Measurements from ENCODE around the gene SLIT1. TPM values are rescaled to one million over a fixed set of nuclear protein-coding genes. Genes with fewer than 3 reads are reported as not detected.

SLIT1 gene
- total and polyA plus RNA-seq, 2 of the 8 experiments (the other 6 are each of a cell fraction or from before 2014, with no cell fraction given), result 0.70 to 0.88 TPM

- TF ChIP-seq, protein P1, sequence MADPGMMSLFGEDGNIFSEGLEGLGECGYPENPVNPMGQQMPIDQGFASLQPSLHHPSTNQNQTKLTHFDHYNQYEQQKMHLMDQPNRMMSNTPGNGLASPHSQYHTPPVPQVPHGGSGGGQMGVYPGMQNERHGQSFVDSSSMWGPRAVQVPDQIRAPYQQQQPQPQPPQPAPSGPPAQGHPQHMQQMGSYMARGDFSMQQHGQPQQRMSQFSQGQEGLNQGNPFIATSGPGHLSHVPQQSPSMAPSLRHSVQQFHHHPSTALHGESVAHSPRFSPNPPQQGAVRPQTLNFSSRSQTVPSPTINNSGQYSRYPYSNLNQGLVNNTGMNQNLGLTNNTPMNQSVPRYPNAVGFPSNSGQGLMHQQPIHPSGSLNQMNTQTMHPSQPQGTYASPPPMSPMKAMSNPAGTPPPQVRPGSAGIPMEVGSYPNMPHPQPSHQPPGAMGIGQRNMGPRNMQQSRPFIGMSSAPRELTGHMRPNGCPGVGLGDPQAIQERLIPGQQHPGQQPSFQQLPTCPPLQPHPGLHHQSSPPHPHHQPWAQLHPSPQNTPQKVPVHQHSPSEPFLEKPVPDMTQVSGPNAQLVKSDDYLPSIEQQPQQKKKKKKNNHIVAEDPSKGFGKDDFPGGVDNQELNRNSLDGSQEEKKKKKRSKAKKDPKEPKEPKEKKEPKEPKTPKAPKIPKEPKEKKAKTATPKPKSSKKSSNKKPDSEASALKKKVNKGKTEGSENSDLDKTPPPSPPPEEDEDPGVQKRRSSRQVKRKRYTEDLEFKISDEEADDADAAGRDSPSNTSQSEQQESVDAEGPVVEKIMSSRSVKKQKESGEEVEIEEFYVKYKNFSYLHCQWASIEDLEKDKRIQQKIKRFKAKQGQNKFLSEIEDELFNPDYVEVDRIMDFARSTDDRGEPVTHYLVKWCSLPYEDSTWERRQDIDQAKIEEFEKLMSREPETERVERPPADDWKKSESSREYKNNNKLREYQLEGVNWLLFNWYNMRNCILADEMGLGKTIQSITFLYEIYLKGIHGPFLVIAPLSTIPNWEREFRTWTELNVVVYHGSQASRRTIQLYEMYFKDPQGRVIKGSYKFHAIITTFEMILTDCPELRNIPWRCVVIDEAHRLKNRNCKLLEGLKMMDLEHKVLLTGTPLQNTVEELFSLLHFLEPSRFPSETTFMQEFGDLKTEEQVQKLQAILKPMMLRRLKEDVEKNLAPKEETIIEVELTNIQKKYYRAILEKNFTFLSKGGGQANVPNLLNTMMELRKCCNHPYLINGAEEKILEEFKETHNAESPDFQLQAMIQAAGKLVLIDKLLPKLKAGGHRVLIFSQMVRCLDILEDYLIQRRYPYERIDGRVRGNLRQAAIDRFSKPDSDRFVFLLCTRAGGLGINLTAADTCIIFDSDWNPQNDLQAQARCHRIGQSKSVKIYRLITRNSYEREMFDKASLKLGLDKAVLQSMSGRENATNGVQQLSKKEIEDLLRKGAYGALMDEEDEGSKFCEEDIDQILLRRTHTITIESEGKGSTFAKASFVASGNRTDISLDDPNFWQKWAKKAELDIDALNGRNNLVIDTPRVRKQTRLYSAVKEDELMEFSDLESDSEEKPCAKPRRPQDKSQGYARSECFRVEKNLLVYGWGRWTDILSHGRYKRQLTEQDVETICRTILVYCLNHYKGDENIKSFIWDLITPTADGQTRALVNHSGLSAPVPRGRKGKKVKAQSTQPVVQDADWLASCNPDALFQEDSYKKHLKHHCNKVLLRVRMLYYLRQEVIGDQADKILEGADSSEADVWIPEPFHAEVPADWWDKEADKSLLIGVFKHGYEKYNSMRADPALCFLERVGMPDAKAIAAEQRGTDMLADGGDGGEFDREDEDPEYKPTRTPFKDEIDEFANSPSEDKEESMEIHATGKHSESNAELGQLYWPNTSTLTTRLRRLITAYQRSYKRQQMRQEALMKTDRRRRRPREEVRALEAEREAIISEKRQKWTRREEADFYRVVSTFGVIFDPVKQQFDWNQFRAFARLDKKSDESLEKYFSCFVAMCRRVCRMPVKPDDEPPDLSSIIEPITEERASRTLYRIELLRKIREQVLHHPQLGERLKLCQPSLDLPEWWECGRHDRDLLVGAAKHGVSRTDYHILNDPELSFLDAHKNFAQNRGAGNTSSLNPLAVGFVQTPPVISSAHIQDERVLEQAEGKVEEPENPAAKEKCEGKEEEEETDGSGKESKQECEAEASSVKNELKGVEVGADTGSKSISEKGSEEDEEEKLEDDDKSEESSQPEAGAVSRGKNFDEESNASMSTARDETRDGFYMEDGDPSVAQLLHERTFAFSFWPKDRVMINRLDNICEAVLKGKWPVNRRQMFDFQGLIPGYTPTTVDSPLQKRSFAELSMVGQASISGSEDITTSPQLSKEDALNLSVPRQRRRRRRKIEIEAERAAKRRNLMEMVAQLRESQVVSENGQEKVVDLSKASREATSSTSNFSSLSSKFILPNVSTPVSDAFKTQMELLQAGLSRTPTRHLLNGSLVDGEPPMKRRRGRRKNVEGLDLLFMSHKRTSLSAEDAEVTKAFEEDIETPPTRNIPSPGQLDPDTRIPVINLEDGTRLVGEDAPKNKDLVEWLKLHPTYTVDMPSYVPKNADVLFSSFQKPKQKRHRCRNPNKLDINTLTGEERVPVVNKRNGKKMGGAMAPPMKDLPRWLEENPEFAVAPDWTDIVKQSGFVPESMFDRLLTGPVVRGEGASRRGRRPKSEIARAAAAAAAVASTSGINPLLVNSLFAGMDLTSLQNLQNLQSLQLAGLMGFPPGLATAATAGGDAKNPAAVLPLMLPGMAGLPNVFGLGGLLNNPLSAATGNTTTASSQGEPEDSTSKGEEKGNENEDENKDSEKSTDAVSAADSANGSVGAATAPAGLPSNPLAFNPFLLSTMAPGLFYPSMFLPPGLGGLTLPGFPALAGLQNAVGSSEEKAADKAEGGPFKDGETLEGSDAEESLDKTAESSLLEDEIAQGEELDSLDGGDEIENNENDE (IDR thresholded peaks at IDR 0.05; ENCODE audit: insufficient replicate concordance, low read length), result no peak
- no peak for TF ChIP-seq NRF1 (IDR thresholded peaks at IDR 0.05; ENCODE audit: low read depth, low read length)
- TF ChIP-seq CREB1 (IDR thresholded peaks at IDR 0.05), result no peak
- TF ChIP-seq TBP (IDR thresholded peaks at IDR 0.05; ENCODE audit: low read depth, low read length), result no peak
- no peak for TF ChIP-seq KDM5A (IDR thresholded peaks at IDR 0.05; ENCODE audit: low read length)
- TF ChIP-seq NANOG (IDR thresholded peaks at IDR 0.05; ENCODE audit: insufficient read depth, low read depth, low read length, poor library complexity, severe bottlenecking), result no peak
- no peak for TF ChIP-seq YY1 (IDR thresholded peaks at IDR 0.05; ENCODE audit: low read depth, low read length)
- TF ChIP-seq BRCA1 (IDR thresholded peaks at IDR 0.05; ENCODE audit: low read depth, low read length), result no peak
- TF ChIP-seq RAD21 (IDR thresholded peaks at IDR 0.05 in 1 of 2, conservative IDR thresholded peaks at IDR 0.05 in 1 of 2; ENCODE audit: low read depth in 2 of 2, low read length in 2 of 2), result no peak
- TF ChIP-seq RBBP5 (IDR thresholded peaks at IDR 0.05; ENCODE audit: borderline replicate concordance, low read depth, low read length), result no peak
- TF ChIP-seq TAF1 (IDR thresholded peaks at IDR 0.05; ENCODE audit: low read depth, low read length), result no peak
- no peak for TF ChIP-seq TCF12 (IDR thresholded peaks at IDR 0.05; ENCODE audit: low read depth, low read length)
- no peak for TF ChIP-seq RXRA (IDR thresholded peaks at IDR 0.05; ENCODE audit: insufficient read depth, low read depth, low read length)
Measured at GRCh38 chr10:97097084-97097433, 88.7 kb downstream of the SLIT1 start (continued).

Measured in H1 (cell line).